SIG-M5 treated with dmso at 0.1 percent for 504 hours (cell line): ENCODE measurements around the gene PKD1.
"Not testable (repeated sequence)": the region's sequence is repeated elsewhere in the genome, so short reads cannot be mapped to it uniquely, and the experiment has no call there.

Experiments used
- DNase-seq: peaks from one replicate; lab custom pipeline; 2025; ENCODE audit not compliant: unreplicated experiment; lab: John Stamatoyannopoulos, UW

Gene PKD1

GRCh38 chr16:2126161-2126743, 9.4 kb downstream of the PKD1 start:
- DNase-seq = not testable (repeated sequence)

- not testable (repeated sequence) for DNase-seq
Observed at GRCh38 chr16:2125609-2126008, 10.1 kb downstream of the PKD1 start.

GRCh38 chr16:2124694-2125444, 10.8 kb downstream of the PKD1 start:
- DNase-seq = not testable (repeated sequence)

GRCh38 chr16:2124377-2124693, 11.4 kb downstream of the PKD1 start:
- DNase-seq = not testable (repeated sequence)

GRCh38 chr16:2123706-2124376, 11.9 kb downstream of the PKD1 start:
- not testable (repeated sequence) for DNase-seq

GRCh38 chr16:2122934-2123683, 12.6 kb downstream of the PKD1 start:
- not testable (repeated sequence) for DNase-seq

GRCh38 chr16:2122429-2122828, 13.3 kb downstream of the PKD1 start:
- DNase-seq = no peak

- DNase-seq = no peak
Observed at GRCh38 chr16:2121853-2122252, 13.8 kb downstream of the PKD1 start.

GRCh38 chr16:2121325-2121724, 14.4 kb downstream of the PKD1 start:
- DNase-seq = peak; percentile 15

GRCh38 chr16:2117960-2118722, 17.6 kb downstream of the PKD1 start:
- DNase-seq = not testable (repeated sequence)

- DNase-seq = not testable (repeated sequence)
Observed at GRCh38 chr16:2117341-2117740, 18.4 kb downstream of the PKD1 start.

GRCh38 chr16:2116428-2116827, 19.3 kb downstream of the PKD1 start:
- not testable (repeated sequence) for DNase-seq

GRCh38 chr16:2115591-2115973, 20.1 kb downstream of the PKD1 start:
- DNase-seq = no peak

- not testable (repeated sequence) for DNase-seq
Observed at GRCh38 chr16:2114885-2115590, 20.7 kb downstream of the PKD1 start.

GRCh38 chr16:2114225-2114624, 21.5 kb downstream of the PKD1 start:
- not testable (repeated sequence) for DNase-seq

- not testable (repeated sequence) for DNase-seq
Observed at GRCh38 chr16:2112539-2113106, 23.1 kb downstream of the PKD1 start.

- DNase-seq = not testable (repeated sequence)
Observed at GRCh38 chr16:2111412-2112335, 24.0 kb downstream of the PKD1 start.

GRCh38 chr16:2111009-2111353, 24.7 kb downstream of the PKD1 start:
- DNase-seq = not testable (repeated sequence)
